MM.1S (cell line): ENCODE measurements around the gene SAMD3.

Experiments
- EZH2 ChIP-seq: fragments of 300-600 bp; sonication (generic); optimal IDR thresholded peaks from 2 replicates; pipeline ENCODE3; 2017; ENCODE audit warnings: low read depth, mild to moderate bottlenecking, antibody characterized with exemption, low read length, mixed read lengths
- TF ChIP-seq, protein P1 (sequence below): fragments of 300-600 bp; sonication (generic); IDR thresholded peaks from 2 replicates; pipeline ENCODE4 v1.5.1; 2016; ENCODE audit warnings: antibody characterized with exemption, low read length, mixed read lengths

DNA sequence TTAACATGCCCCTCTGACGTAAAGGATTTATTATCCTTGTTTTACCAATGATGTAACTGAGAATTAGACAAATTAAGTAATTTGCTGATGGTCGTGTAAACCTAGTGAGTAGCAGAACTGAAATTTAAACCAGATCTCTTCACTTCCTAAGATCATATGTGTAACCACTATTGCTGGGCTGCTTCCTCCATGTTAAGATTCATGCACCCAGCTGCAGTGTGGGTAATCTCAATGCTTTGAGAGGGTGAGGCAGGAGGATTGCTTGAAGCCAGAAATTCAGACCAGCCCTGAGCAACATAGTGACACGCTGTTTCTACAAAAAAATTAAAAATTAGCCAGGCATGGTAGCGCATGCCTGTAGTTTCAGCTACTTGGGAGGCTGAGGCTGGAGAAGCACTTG is 106.5 kb downstream of the SAMD3 start:
- TF ChIP-seq EZH2: no peak
- TF ChIP-seq, protein P1, sequence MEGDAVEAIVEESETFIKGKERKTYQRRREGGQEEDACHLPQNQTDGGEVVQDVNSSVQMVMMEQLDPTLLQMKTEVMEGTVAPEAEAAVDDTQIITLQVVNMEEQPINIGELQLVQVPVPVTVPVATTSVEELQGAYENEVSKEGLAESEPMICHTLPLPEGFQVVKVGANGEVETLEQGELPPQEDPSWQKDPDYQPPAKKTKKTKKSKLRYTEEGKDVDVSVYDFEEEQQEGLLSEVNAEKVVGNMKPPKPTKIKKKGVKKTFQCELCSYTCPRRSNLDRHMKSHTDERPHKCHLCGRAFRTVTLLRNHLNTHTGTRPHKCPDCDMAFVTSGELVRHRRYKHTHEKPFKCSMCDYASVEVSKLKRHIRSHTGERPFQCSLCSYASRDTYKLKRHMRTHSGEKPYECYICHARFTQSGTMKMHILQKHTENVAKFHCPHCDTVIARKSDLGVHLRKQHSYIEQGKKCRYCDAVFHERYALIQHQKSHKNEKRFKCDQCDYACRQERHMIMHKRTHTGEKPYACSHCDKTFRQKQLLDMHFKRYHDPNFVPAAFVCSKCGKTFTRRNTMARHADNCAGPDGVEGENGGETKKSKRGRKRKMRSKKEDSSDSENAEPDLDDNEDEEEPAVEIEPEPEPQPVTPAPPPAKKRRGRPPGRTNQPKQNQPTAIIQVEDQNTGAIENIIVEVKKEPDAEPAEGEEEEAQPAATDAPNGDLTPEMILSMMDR: no peak
